GM23338 (cell line): Measurements from ENCODE around the gene MAGEC2.

Experiments used
- CREB1 ChIP-seq: fragments of 250-450 bp; sonication (Bioruptor Pico); IDR thresholded peaks from 2 replicates; pipeline ENCODE4 v1.5.0; 2020; ENCODE audit warnings: low read depth, mild to moderate bottlenecking, moderate library complexity
- CTCF ChIP-seq, 2 experiments: fragments of 200-600 bp in 1 of 2; sonication (generic) in 1 of 2; conservative IDR thresholded peaks; 2 replicates each; pipeline versions ENCODE4 v1.5.1 to v1.6.1; 2016 to 2017; ENCODE audit warnings: antibody characterized with exemption in 2 of 2, low read depth in 2 of 2, mild to moderate bottlenecking in 2 of 2, moderate library complexity in 1 of 2
- ETS1 ChIP-seq: IDR thresholded peaks from 2 replicates; pipeline ENCODE4 v1.6.1; 2016; ENCODE audit warnings: antibody characterized with exemption
- EZH2 ChIP-seq: fragments of 200-600 bp; sonication (generic); IDR thresholded peaks from one replicate; pipeline ENCODE4 v1.8.0; 2017; ENCODE audit warnings: antibody characterized with exemption, mild to moderate bottlenecking, low read depth; ENCODE audit not compliant: unreplicated experiment
- EZH2phosphoT487 ChIP-seq: fragments of 200-600 bp; sonication (generic); IDR thresholded peaks from one replicate; pipeline ENCODE4 v1.8.1; 2018; ENCODE audit warnings: antibody characterized with exemption; ENCODE audit not compliant: unreplicated experiment
- JUNB ChIP-seq: IDR thresholded peaks from one replicate; pipeline ENCODE4 v1.6.1; 2016; ENCODE audit warnings: antibody characterized with exemption; ENCODE audit not compliant: unreplicated experiment
- NANOG ChIP-seq: IDR thresholded peaks from 2 replicates; pipeline ENCODE4 v1.6.1; 2016; ENCODE audit warnings: antibody characterized with exemption, borderline replicate concordance
- POLR2AphosphoS5 ChIP-seq: IDR thresholded peaks from 2 replicates; pipeline ENCODE4 v1.6.1; 2016; ENCODE audit warnings: antibody characterized with exemption, low read depth
- REST ChIP-seq: IDR thresholded peaks from one replicate; pipeline ENCODE4 v1.6.1; 2018; ENCODE audit warnings: antibody characterized with exemption; ENCODE audit not compliant: unreplicated experiment
- STAT1 ChIP-seq: IDR thresholded peaks from one replicate; pipeline ENCODE4 v1.6.1; 2016; ENCODE audit warnings: antibody characterized with exemption; ENCODE audit not compliant: unreplicated experiment
- ZNF114 ChIP-seq: fragments of 250-450 bp; sonication (Bioruptor Pico); IDR thresholded peaks from 2 replicates; pipeline ENCODE4 v1.5.0; 2020; ENCODE audit warnings: mild to moderate bottlenecking, moderate library complexity
- ZNF331 ChIP-seq: fragments of 250-450 bp; sonication (Bioruptor Pico); IDR thresholded peaks from 2 replicates; pipeline ENCODE4 v1.5.0; 2020; ENCODE audit warnings: low read depth, mild to moderate bottlenecking, moderate library complexity
- ZNF462 ChIP-seq: fragments of 250-450 bp; sonication (Bioruptor Pico); IDR thresholded peaks from 2 replicates; pipeline ENCODE4 v1.5.0; 2020; ENCODE audit warnings: mild to moderate bottlenecking, moderate library complexity

- TF ChIP-seq CREB1 (CRISPR knock-in tag) = no peak
- TF ChIP-seq EZH2 = no peak
- no peak for TF ChIP-seq CTCF (conservative IDR thresholded peaks at IDR 0.05; ENCODE audit: low read depth in 2 of 2)
- TF ChIP-seq POLR2AphosphoS5 = no peak
- no peak for TF ChIP-seq JUNB
- no peak for TF ChIP-seq NANOG
- no peak for TF ChIP-seq EZH2phosphoT487
- no peak for TF ChIP-seq REST
- no peak for TF ChIP-seq STAT1
- no peak for TF ChIP-seq ZNF331 (CRISPR knock-in tag)
- TF ChIP-seq ETS1 = no peak
- no peak for TF ChIP-seq ZNF462 (CRISPR knock-in tag)
- no peak for TF ChIP-seq ZNF114 (CRISPR knock-in tag)
Observed at GRCh38 chrX:142214081-142214480, 9.0 kb upstream of the MAGEC2 start.
